Subcutaneous adipose tissue (tissue), 4 donors: ENCODE measurements around the gene NDRG3. TPM values are rescaled to one million over a fixed set of nuclear protein-coding genes. Genes with fewer than 3 reads are reported as not detected.

ENCODE experiments used
- total RNA-seq, 4 donors: library from RNA; depleted of rRNA; stranded (reverse); fragments of >200 nt; gene quantifications; one replicate each; pipeline ENCODE4 v1.1.0, GENCODE V29; 2016
- TF ChIP-seq, protein P1 (sequence below): fragments of 450-650 bp; IDR thresholded peaks from one replicate; pipeline ENCODE4 v1.5.1; 2016; ENCODE audit warnings: low read depth, mild to moderate bottlenecking, control low read depth, antibody characterized with exemption, moderate library complexity

Gene NDRG3
- total RNA-seq, 4 donors from 2014 or later: 11.5 to 25.2 (median 20.2) TPM

DNA sequence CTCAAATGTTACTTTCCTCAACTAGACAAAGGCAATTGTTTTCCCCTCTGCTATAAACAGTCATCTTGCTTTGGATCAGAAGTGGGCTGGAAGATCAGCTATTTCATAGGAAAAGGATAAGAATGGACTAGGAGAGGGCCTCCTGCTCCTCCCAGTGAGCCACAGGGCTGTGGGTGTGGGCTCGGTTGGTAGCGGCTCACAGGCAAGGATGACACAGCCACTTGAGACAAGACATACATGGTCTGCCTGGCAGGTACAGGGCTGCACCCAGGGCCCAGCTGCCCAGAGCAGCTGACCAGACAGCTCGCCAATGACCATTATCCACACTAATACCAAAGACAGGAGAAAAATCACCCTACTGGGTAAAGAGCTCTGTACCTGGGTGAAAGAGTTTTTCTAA lies 90.9 kb downstream of the NDRG3 start:
- TF ChIP-seq, protein P1, sequence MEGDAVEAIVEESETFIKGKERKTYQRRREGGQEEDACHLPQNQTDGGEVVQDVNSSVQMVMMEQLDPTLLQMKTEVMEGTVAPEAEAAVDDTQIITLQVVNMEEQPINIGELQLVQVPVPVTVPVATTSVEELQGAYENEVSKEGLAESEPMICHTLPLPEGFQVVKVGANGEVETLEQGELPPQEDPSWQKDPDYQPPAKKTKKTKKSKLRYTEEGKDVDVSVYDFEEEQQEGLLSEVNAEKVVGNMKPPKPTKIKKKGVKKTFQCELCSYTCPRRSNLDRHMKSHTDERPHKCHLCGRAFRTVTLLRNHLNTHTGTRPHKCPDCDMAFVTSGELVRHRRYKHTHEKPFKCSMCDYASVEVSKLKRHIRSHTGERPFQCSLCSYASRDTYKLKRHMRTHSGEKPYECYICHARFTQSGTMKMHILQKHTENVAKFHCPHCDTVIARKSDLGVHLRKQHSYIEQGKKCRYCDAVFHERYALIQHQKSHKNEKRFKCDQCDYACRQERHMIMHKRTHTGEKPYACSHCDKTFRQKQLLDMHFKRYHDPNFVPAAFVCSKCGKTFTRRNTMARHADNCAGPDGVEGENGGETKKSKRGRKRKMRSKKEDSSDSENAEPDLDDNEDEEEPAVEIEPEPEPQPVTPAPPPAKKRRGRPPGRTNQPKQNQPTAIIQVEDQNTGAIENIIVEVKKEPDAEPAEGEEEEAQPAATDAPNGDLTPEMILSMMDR: no peak

DNA sequence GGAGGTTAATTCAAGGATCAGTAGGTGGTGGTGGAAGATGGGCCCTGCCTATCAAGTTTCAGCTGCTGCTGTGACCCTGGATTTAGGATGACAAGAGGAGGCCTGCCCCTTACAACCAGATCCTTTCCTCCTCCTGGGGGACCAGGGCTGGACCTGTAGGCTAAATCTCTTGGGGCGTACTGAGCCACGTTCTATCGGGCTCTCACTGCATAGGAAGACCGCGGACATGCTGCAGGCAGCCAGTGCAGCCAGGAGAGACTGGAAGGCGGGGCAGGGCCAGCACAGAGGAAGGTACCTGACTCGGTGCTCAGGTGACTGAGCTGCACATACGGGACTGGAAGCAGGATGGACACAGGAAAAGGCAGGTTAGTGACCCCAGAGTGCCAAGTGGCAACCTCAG lies 91.4 kb downstream of the NDRG3 start:
- TF ChIP-seq, protein P1: no peak

DNA sequence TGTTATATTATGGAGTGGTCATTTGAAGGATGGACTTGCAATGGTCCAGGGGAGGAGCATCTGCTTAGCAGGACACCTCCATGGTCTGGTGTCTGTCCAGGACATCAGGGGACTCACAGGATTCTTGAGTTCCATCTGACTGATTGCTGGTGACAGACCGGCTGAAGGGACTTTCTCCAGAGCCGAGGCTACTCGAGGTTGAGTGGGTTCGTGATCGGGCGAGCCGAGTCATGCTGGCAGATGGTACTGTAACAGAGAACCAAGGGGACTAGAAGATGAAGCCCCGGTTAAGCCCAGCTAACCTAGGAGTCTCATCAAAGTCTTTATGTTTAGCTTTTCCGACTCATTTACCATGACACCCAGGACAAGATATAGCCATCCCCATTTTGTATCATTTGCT lies 92.4 kb downstream of the NDRG3 start:
- TF ChIP-seq, protein P1: no peak

DNA sequence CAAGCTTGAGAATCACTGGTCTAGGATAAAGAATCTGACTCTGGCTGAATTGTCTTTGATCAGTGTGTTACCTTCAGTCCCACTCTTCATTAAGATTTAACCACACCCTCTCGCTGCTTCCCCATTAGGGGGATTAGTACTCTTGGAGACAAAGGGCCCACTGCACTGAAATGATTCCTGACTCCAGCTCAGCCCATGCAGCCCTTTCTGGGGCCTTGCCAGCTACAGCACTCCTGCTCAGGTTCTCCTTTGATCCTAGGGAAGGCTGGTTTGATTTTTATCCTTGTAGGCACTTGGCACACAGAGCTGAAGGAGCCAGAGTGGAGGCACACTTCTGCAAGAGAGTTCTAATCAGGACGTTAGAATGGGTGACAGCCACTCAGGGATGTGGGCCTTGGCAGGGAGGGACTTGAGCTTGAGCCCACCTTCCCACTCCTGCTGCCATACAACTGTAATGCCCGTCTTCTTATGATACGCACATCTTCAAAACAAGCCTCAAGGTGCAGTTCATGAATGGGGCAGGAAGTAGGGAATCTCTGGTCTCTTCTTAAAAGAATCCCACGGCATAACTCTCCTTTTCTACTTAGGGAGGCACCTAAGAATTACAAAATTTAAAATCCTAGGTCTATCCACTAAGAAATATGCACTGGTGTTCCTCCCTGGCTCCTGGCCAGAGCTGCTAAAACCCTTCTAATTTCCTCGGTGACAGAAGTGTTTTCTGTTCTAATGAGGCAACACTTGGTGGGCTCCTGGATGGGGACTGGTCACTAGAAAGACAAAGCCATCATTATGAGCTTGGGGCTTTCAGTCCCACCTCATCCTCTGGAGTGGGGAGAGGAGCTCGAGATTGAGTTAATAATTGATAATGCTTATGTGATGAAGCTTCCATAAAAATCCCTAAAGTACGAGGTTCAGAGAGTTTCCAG lies 98.4 kb downstream of the NDRG3 start:
- TF ChIP-seq, protein P1: no peak

DNA sequence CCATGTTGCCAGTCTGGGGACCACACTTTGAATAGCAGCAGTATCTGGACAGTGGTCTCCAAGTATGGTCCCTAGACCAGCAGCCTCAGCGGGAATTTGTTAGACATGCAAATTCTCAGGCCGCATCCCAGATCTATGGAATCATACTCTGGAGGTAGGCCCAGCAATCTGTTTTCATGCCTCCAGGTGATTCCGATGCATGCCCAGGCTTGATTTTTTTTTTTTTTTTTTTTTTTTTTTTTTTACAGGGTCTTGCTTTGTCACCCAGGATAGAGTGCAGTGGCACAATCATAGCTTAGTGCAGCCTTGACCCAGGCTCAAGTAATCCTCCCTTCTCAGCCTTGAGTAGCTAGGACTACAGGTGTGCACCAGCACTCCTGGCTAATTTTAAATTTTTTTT lies 99.2 kb downstream of the NDRG3 start:
- TF ChIP-seq, protein P1: no peak

DNA sequence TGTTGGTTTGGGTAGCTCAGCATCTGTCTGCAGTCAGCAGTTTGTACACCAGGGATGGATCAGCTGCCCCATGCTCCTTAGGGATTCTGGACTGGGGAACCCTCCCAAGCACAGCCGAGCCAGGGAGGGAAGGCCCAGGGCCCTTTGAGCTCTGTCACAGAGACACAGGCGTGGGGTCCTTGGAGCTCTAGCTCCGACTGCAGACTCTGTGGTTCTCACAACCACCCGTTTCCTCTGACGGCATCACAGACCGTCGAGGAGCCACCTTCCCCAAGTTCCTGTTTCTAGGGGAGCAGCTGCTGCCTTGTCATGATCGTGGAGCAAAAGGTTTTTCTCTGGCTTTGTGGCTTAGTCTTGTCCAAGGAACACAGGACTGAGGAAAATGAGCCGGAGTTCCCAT lies 99.9 kb downstream of the NDRG3 start, which contains the start of gene SLA2:
Gene SLA2 (minus strand): TSS at position 199 of the 400 bp plus-strand sequence. CDS start 4,861 bp downstream, outside the sequence.
- TF ChIP-seq, protein P1: no peak

DNA sequence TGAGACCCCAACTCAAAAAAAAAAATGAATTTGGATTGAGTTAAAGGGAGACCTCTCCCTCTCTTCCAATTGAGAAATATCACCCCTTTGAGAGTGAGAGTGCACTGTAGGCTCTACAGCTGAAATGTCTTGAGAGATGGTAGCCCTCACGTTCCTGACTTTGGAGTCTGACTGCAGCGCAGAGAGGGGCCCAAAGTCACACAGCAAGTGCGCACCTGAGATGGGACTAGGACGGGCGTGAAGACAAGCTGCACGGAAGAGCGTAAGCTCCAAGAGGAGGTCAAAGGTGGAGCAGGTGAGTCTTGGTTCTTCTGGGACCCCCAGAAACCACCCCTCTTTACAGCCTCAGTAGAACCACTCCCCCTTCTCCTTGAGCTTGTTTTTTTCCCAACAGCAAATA lies 100.5 kb downstream of the NDRG3 start:
- TF ChIP-seq, protein P1: no peak
